ENCODE data around the gene GAS6.

Gene GAS6

GRCh38 chr13:113806104-113806471, 57.8 kb downstream of the GAS6 start:
- H3K4me2 ChIP-seq (ENCODE audit: low read length): no peak overlapping the region

GRCh38 chr13:113805431-113806103, 58.3 kb downstream of the GAS6 start:
- no peaks in the 10 kb centered on the region for H3K79me2 ChIP-seq (ENCODE audit: control insufficient read depth, insufficient read depth, low read length, poor library complexity)
- H2AK5ac ChIP-seq (ENCODE audit: low read length): no peak overlapping the region
- H2BK120ac ChIP-seq (ENCODE audit: insufficient read depth, low read length, poor library complexity): no peak overlapping the region
- H3K36me3 ChIP-seq (ENCODE audit: control insufficient read depth in 1 of 2, insufficient read depth in 2 of 2, low read length in 2 of 2): no peaks in the 10 kb centered on the region
- no peak overlapping the region for H4K8ac ChIP-seq (ENCODE audit: low read depth, low read length)
- no peak overlapping the region for H3K18ac ChIP-seq (ENCODE audit: low read length)
- H3K4me3 ChIP-seq (ENCODE audit: low read depth, low read length): no peak overlapping the region
- H3K4ac ChIP-seq (ENCODE audit: low read depth, low read length): no peak overlapping the region
- DNase-seq: no peak
- H2AFZ ChIP-seq (ENCODE audit: insufficient read depth, low read length, poor library complexity): no peak overlapping the region
- H3K9me3 ChIP-seq (ENCODE audit: insufficient read depth, low read depth, low read length): peaks cover 29% of the 10 kb centered on the region
- no peak overlapping the region for H3K23ac ChIP-seq (ENCODE audit: low read length)
- H3K27ac ChIP-seq (ENCODE audit: low read depth, low read length): no peak overlapping the region
- WGBS (ENCODE audit: extremely low coverage, insufficient coverage, insufficient read length): no CpG with 5 or more reads among the region's 27 CpGs
- no peaks in the 10 kb centered on the region for H3K79me1 ChIP-seq (ENCODE audit: low read length)
- no peak overlapping the region for H2BK12ac ChIP-seq (ENCODE audit: low read length)
- no peak overlapping the region for H2BK5ac ChIP-seq (ENCODE audit: low read depth, low read length, poor library complexity)
- no peak overlapping the region for H3K14ac ChIP-seq (ENCODE audit: low read length)
- no peak overlapping the region for H3K4me2 ChIP-seq (ENCODE audit: low read length)
- H3K9ac ChIP-seq (ENCODE audit: low read length): no peak overlapping the region
- H3K4me1 ChIP-seq (ENCODE audit: control insufficient read depth in 1 of 2, insufficient read depth in 2 of 2, low read length in 2 of 2): no peaks in the 10 kb centered on the region
- no peaks in the 10 kb centered on the region for H3K27me3 ChIP-seq (ENCODE audit: insufficient read depth, low read length)
- no peak overlapping the region for H4K12ac ChIP-seq (ENCODE audit: low read depth, low read length)
- H4K91ac ChIP-seq (ENCODE audit: low read depth, low read length): no peak overlapping the region

More at GRCh38 chr13:113806104-113806471, 57.8 kb downstream of the GAS6 start:
- H2BK5ac ChIP-seq (ENCODE audit: low read depth, low read length, poor library complexity): no peak overlapping the region
- no peak overlapping the region for H4K8ac ChIP-seq (ENCODE audit: low read depth, low read length)
- no peaks in the 10 kb centered on the region for H3K79me1 ChIP-seq (ENCODE audit: low read length)
- no peak overlapping the region for H3K9ac ChIP-seq (ENCODE audit: low read length)
- H2BK120ac ChIP-seq (ENCODE audit: insufficient read depth, low read length, poor library complexity): no peak overlapping the region
- no peak overlapping the region for H3K23ac ChIP-seq (ENCODE audit: low read length)
- H3K14ac ChIP-seq (ENCODE audit: low read length): no peak overlapping the region
- no peak overlapping the region for H2AK5ac ChIP-seq (ENCODE audit: low read length)
- no peak overlapping the region for H2AFZ ChIP-seq (ENCODE audit: insufficient read depth, low read length, poor library complexity)
- no peak overlapping the region for H3K4ac ChIP-seq (ENCODE audit: low read depth, low read length)
- H4K91ac ChIP-seq (ENCODE audit: low read depth, low read length): no peak overlapping the region
- H3K18ac ChIP-seq (ENCODE audit: low read length): no peak overlapping the region
- no CpG with 5 or more reads among the region's 11 CpGs for WGBS (ENCODE audit: extremely low coverage, insufficient coverage, insufficient read length)
- H2BK12ac ChIP-seq (ENCODE audit: low read length): no peak overlapping the region
- H3K79me2 ChIP-seq (ENCODE audit: control insufficient read depth, insufficient read depth, low read length, poor library complexity): no peaks in the 10 kb centered on the region
- no peak overlapping the region for H3K4me3 ChIP-seq (ENCODE audit: low read depth, low read length)
- no peaks in the 10 kb centered on the region for H3K36me3 ChIP-seq (ENCODE audit: control insufficient read depth in 1 of 2, insufficient read depth in 2 of 2, low read length in 2 of 2)
- peaks cover 31% of the 10 kb centered on the region for H3K9me3 ChIP-seq (ENCODE audit: insufficient read depth, low read depth, low read length)
- H4K12ac ChIP-seq (ENCODE audit: low read depth, low read length): no peak overlapping the region
- no peak for DNase-seq
- H3K27ac ChIP-seq (ENCODE audit: low read depth, low read length): no peak overlapping the region
- no peaks in the 10 kb centered on the region for H3K4me1 ChIP-seq (ENCODE audit: control insufficient read depth in 1 of 2, insufficient read depth in 2 of 2, low read length in 2 of 2)
- no peaks in the 10 kb centered on the region for H3K27me3 ChIP-seq (ENCODE audit: insufficient read depth, low read length)

- Histone ChIP-seq H3K27me3 (ENCODE audit: insufficient read depth, low read length) (no peaks in the 10 kb centered on the region), H3K23ac (ENCODE audit: low read length) (no peak overlapping the region), H3K9me3 (ENCODE audit: insufficient read depth, low read depth, low read length) (peaks cover 25% of the 10 kb centered on the region), H4K8ac (ENCODE audit: low read depth, low read length) (no peak overlapping the region), H3K14ac (ENCODE audit: low read length) (no peak overlapping the region), H3K4ac (ENCODE audit: low read depth, low read length) (no peak overlapping the region), H2BK12ac (ENCODE audit: low read length) (no peak overlapping the region), H3K36me3 (ENCODE audit: control insufficient read depth in 1 of 2, insufficient read depth in 2 of 2, low read length in 2 of 2) (no peaks in the 10 kb centered on the region), H3K4me1 (ENCODE audit: control insufficient read depth in 1 of 2, insufficient read depth in 2 of 2, low read length in 2 of 2) (no peaks in the 10 kb centered on the region), H2BK5ac (ENCODE audit: low read depth, low read length, poor library complexity) (no peak overlapping the region), H3K18ac (ENCODE audit: low read length) (no peak overlapping the region), H3K4me2 (ENCODE audit: low read length) (no peak overlapping the region), H3K79me1 (ENCODE audit: low read length) (no peaks in the 10 kb centered on the region), H4K91ac (ENCODE audit: low read depth, low read length) (no peak overlapping the region), H3K27ac (ENCODE audit: low read depth, low read length) (no peak overlapping the region), H3K79me2 (ENCODE audit: control insufficient read depth, insufficient read depth, low read length, poor library complexity) (no peaks in the 10 kb centered on the region), H3K9ac (ENCODE audit: low read length) (no peak overlapping the region), H2AK5ac (ENCODE audit: low read length) (no peak overlapping the region), H4K12ac (ENCODE audit: low read depth, low read length) (no peak overlapping the region), H2BK120ac (ENCODE audit: insufficient read depth, low read length, poor library complexity) (no peak overlapping the region), H2AFZ (ENCODE audit: insufficient read depth, low read length, poor library complexity) (no peak overlapping the region), H3K4me3 (ENCODE audit: low read depth, low read length) (no peak overlapping the region)
- WGBS (ENCODE audit: extremely low coverage, insufficient coverage, insufficient read length): no CpG with 5 or more reads among the region's 39 CpGs
- DNase-seq: no peak
These were observed 59.0 kb downstream of the GAS6 start for GRCh38 chr13:113804703-113805430.

DNA sequence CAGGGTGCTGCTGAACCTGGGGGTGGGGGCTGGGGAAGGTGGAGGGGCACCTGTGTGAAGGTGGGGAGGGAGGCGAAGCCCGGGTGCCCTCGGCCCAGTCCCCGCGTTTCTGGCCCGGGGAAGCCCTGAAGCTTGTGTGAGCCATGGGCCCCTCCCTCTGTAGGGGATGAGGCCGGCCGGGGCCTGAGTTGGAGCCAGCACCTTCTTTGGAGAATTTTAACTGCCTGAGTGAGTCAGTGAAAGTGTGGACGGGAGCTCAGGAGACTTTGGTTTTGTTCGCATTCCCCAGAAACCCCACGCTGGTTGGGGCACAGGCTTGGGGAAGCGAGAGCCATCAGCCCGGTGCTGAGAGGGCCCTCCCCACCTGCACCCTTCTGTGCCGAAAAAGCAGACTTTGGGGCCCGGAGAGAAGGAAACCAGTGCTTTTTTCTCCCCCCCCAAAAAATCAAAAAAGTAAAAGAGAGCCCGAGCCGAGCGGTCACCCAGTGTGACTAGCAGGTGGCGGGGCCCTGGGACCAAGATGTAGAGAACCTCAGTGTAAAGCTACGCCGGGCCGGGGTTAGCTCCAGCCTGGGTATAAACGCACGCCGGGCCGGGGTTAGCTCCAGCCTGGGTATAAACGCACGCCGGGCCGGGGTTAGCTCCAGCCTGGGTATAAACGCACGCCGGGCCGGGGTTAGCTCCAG, 59.7 kb downstream of the GAS6 start:
- Histone ChIP-seq H3K9me3 (ENCODE audit: insufficient read depth, low read depth, low read length) (peaks cover 24% of the 10 kb centered on the region), H3K4ac (ENCODE audit: low read depth, low read length) (no peak overlapping the region), H3K18ac (ENCODE audit: low read length) (no peak overlapping the region), H3K14ac (ENCODE audit: low read length) (no peak overlapping the region), H2AFZ (ENCODE audit: insufficient read depth, low read length, poor library complexity) (no peak overlapping the region), H3K23ac (ENCODE audit: low read length) (no peak overlapping the region), H3K36me3 (ENCODE audit: control insufficient read depth in 1 of 2, insufficient read depth in 2 of 2, low read length in 2 of 2) (no peaks in the 10 kb centered on the region), H3K4me2 (ENCODE audit: low read length) (no peak overlapping the region), H2BK5ac (ENCODE audit: low read depth, low read length, poor library complexity) (no peak overlapping the region), H2BK120ac (ENCODE audit: insufficient read depth, low read length, poor library complexity) (no peak overlapping the region), H4K91ac (ENCODE audit: low read depth, low read length) (no peak overlapping the region), H2BK12ac (ENCODE audit: low read length) (no peak overlapping the region), H3K27ac (ENCODE audit: low read depth, low read length) (no peak overlapping the region), H3K4me3 (ENCODE audit: low read depth, low read length) (no peak overlapping the region), H3K79me2 (ENCODE audit: control insufficient read depth, insufficient read depth, low read length, poor library complexity) (no peaks in the 10 kb centered on the region), H3K9ac (ENCODE audit: low read length) (no peak overlapping the region), H2AK5ac (ENCODE audit: low read length) (no peak overlapping the region), H3K4me1 (ENCODE audit: control insufficient read depth in 1 of 2, insufficient read depth in 2 of 2, low read length in 2 of 2) (no peaks in the 10 kb centered on the region), H4K12ac (ENCODE audit: low read depth, low read length) (no peak overlapping the region), H3K27me3 (ENCODE audit: insufficient read depth, low read length) (no peaks in the 10 kb centered on the region), H3K79me1 (ENCODE audit: low read length) (no peaks in the 10 kb centered on the region), H4K8ac (ENCODE audit: low read depth, low read length) (no peak overlapping the region)
- no CpG with 5 or more reads among the region's 34 CpGs for WGBS (ENCODE audit: extremely low coverage, insufficient coverage, insufficient read length)
- no peak for DNase-seq

All from trophoblast cell (in vitro differentiated cells and primary cell).